Kidney epithelial cell (primary cell): ENCODE results near the gene ACE. TPM values are rescaled to one million over a fixed set of nuclear protein-coding genes. Genes with fewer than 3 reads are reported as not detected.
"Not testable (repeated sequence)": the region's sequence is repeated elsewhere in the genome, so short reads cannot be mapped to it uniquely, and the experiment has no call there.

ENCODE experiments used
- DNase-seq: peaks from one replicate; pipeline ENCODE4 v3.0.0-alpha.2; 2010; ENCODE audit warnings: low read depth
- H3K27me3 ChIP-seq: 2 replicates; pipeline ENCODE4 v1.6.0; 2011; ENCODE audit warnings: low read length; ENCODE audit not compliant: control insufficient read depth, insufficient read depth
- H3K36me3 ChIP-seq: 2 replicates; pipeline ENCODE4 v1.5.1; 2011; ENCODE audit warnings: low read length; ENCODE audit not compliant: control insufficient read depth, insufficient read depth
- H3K4me3 ChIP-seq: 2 replicates; pipeline ENCODE4 v1.5.1; 2011; ENCODE audit warnings: low read depth, mild to moderate bottlenecking, control low read depth, low read length
- total RNA-seq: library from RNA; depleted of rRNA; stranded (reverse); fragments of >200 nt; gene quantifications from 2 replicates; pipeline ENCODE4 v1.2.3, GENCODE V29; 2015
- TF ChIP-seq, protein P1 (sequence below): IDR thresholded peaks from 2 replicates; pipeline ENCODE4 v1.5.1; 2011; ENCODE audit warnings: mild to moderate bottlenecking, moderate library complexity, low read length, control low read depth, inconsistent platforms; ENCODE audit not compliant: insufficient read depth, poor library complexity, severe bottlenecking

ACE gene
- total RNA-seq, 1 donor from 2014 or later: 1.5 TPM

- TF ChIP-seq, protein P1, sequence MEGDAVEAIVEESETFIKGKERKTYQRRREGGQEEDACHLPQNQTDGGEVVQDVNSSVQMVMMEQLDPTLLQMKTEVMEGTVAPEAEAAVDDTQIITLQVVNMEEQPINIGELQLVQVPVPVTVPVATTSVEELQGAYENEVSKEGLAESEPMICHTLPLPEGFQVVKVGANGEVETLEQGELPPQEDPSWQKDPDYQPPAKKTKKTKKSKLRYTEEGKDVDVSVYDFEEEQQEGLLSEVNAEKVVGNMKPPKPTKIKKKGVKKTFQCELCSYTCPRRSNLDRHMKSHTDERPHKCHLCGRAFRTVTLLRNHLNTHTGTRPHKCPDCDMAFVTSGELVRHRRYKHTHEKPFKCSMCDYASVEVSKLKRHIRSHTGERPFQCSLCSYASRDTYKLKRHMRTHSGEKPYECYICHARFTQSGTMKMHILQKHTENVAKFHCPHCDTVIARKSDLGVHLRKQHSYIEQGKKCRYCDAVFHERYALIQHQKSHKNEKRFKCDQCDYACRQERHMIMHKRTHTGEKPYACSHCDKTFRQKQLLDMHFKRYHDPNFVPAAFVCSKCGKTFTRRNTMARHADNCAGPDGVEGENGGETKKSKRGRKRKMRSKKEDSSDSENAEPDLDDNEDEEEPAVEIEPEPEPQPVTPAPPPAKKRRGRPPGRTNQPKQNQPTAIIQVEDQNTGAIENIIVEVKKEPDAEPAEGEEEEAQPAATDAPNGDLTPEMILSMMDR: no peak
- Histone ChIP-seq H3K27me3 (no peaks in the 10 kb centered on the region), H3K36me3 (no peaks in the 10 kb centered on the region), H3K4me3 (no peak overlapping the region)
- DNase-seq: no peak
Measured at GRCh38 chr17:63458478-63458877, 18.4 kb upstream of the ACE start.

GRCh38 chr17:63460018-63460417 lies 16.8 kb upstream of the ACE start:
- H3K4me3 ChIP-seq: no peak overlapping the region
- no peaks in the 10 kb centered on the region for H3K36me3 ChIP-seq
- no peaks in the 10 kb centered on the region for H3K27me3 ChIP-seq
- DNase-seq: no peak
- TF ChIP-seq, protein P1: no peak

- H3K36me3 ChIP-seq: no peaks in the 10 kb centered on the region
- no peak overlapping the region for H3K4me3 ChIP-seq
- no peaks in the 10 kb centered on the region for H3K27me3 ChIP-seq
- TF ChIP-seq, protein P1: no peak
- DNase-seq: no peak
Measured at GRCh38 chr17:63463771-63464170, 13.1 kb upstream of the ACE start.

GRCh38 chr17:63464691-63465236 lies 12.1 kb upstream of the ACE start:
- TF ChIP-seq, protein P1: no peak
- Histone ChIP-seq H3K4me3 (no peak overlapping the region), H3K27me3 (no peaks in the 10 kb centered on the region), H3K36me3 (no peaks in the 10 kb centered on the region)
- no peak for DNase-seq

- H3K36me3 ChIP-seq, H3K27me3 ChIP-seq: not testable (repeated sequence)
Measured at GRCh38 chr17:63468099-63468498, 8.8 kb upstream of the ACE start.

GRCh38 chr17:63474174-63474573 lies 2.7 kb upstream of the ACE start:
- H3K4me3 ChIP-seq: no peak overlapping the region
- DNase-seq: no peak
- H3K36me3 ChIP-seq: no peaks in the 10 kb centered on the region
- TF ChIP-seq, protein P1: no peak
- peaks cover 24% of the 10 kb centered on the region for H3K27me3 ChIP-seq

More at GRCh38 chr17:63468099-63468498, 8.8 kb upstream of the ACE start:
- DNase-seq, H3K4me3 ChIP-seq: not testable (repeated sequence)
